ENCODE measurements around the gene DHRS11.

GRCh38 chr17:36650096-36650775 lies 58.6 kb downstream of the DHRS11 start:
- no peak for TF ChIP-seq POLR2A (IDR thresholded peaks at IDR 0.05)
- TF ChIP-seq, protein P1, sequence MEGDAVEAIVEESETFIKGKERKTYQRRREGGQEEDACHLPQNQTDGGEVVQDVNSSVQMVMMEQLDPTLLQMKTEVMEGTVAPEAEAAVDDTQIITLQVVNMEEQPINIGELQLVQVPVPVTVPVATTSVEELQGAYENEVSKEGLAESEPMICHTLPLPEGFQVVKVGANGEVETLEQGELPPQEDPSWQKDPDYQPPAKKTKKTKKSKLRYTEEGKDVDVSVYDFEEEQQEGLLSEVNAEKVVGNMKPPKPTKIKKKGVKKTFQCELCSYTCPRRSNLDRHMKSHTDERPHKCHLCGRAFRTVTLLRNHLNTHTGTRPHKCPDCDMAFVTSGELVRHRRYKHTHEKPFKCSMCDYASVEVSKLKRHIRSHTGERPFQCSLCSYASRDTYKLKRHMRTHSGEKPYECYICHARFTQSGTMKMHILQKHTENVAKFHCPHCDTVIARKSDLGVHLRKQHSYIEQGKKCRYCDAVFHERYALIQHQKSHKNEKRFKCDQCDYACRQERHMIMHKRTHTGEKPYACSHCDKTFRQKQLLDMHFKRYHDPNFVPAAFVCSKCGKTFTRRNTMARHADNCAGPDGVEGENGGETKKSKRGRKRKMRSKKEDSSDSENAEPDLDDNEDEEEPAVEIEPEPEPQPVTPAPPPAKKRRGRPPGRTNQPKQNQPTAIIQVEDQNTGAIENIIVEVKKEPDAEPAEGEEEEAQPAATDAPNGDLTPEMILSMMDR (IDR thresholded peaks at IDR 0.05) = no peak
